GM12892 (cell line): ENCODE results near the gene POLR1A.

Experiments used
- POLR2A ChIP-seq: IDR thresholded peaks from 2 replicates; pipeline ENCODE4 v1.6.1; 2011; ENCODE audit warnings: low read depth, low read length, control low read depth
- POLR2AphosphoS5 ChIP-seq: IDR thresholded peaks from 2 replicates; pipeline ENCODE4 v1.6.1; 2011; ENCODE audit warnings: low read depth, low read length, control low read depth
- TAF1 ChIP-seq: IDR thresholded peaks from 2 replicates; pipeline ENCODE4 v1.6.1; 2011; ENCODE audit warnings: low read depth, mild to moderate bottlenecking, control low read depth, low read length, borderline replicate concordance

DNA sequence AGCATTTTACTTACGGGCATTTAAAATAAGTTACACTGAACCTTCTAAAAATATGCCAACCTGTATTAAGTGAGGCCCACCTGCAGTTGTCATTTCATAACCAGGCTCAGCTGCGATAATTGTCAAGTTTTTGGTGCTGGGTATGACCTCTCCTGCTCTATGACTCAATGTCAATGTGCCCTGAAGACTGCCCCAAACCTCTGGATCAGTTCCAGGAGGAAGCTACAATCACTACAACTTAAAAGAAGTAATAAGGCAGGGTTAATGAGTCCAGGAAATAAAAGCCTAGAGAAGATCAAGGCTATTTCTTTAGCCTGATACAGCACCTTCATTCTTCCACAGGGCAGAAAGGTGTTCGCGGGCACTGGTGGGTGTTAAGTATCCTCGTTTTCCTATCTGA lies 22.9 kb downstream of the POLR1A start:
- TF ChIP-seq POLR2A (no peak), POLR2AphosphoS5 (no peak), TAF1 (no peak)
